ENCODE results near the gene UNC50.

DNA sequence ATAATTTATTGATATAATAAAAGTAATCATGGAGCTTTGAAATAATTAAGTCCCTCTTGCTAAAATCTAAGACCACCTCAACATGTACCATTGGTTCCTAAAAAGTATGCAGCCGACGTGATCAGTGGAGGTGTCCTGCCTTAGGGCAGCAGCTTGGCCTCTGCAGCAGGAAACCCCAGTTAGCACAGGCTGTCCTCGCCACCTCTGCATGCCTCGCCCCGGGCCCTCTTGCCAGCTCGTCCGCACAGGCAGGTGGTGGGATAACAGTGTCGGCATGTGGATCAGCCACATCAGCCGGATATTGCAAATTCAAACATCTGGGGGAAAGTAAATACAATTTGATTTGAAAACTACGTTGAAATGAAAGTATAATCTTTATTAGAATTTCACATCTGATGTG is 23.0 kb upstream of the UNC50 start:
- TF ChIP-seq POLR2A (IDR thresholded peaks at IDR 0.05): no peak
- no peak for TF ChIP-seq CTCF (IDR thresholded peaks at IDR 0.05)
- TF ChIP-seq POLR2AphosphoS5 (IDR thresholded peaks at IDR 0.05): no peak

Measured in stomach (tissue), 4 donors.